Esophagus muscularis mucosa (tissue), 4 donors: ENCODE data around the gene PGF.

Source experiments
- CTCF ChIP-seq, 3 experiments: fragments of 200-600 bp in 2 of 3; fragments of 450-650 bp in 1 of 3; sonication (generic) in 2 of 3; IDR thresholded peaks; one replicate each; pipeline ENCODE4 v1.5.1; 2017 to 2019; ENCODE audit warnings: antibody characterized with exemption in 3 of 3, mild to moderate bottlenecking in 2 of 3, moderate library complexity in 1 of 3
- EP300 ChIP-seq: sonication (generic); formaldehyde crosslinking; IDR thresholded peaks from one replicate; pipeline ENCODE4 v1.6.1; 2017; ENCODE audit warnings: antibody characterized with exemption
- POLR2A ChIP-seq: fragments of 450-650 bp; IDR thresholded peaks from one replicate; pipeline ENCODE4 v1.6.1; 2017; ENCODE audit warnings: antibody characterized with exemption, moderate library complexity, mild to moderate bottlenecking, low read depth
- POLR2AphosphoS5 ChIP-seq, 2 donors: sonication (generic); formaldehyde crosslinking; IDR thresholded peaks; one replicate each; pipeline ENCODE4 v1.6.1; 2017; ENCODE audit warnings: antibody characterized with exemption in 2 of 2

GRCh38 chr14:74975059-74975810 is 19.8 kb upstream of the PGF start:
- TF ChIP-seq CTCF (IDR thresholded peaks at IDR 0.05) = no peak
- no peak for TF ChIP-seq POLR2AphosphoS5 (IDR thresholded peaks at IDR 0.05)
- no peak for TF ChIP-seq POLR2A
- TF ChIP-seq EP300 = no peak
